Upper lobe of right lung (tissue), 1 donor: Measurements from ENCODE around the gene EXOSC7. TPM values are rescaled to one million over a fixed set of nuclear protein-coding genes. Genes with fewer than 3 reads are reported as not detected.
A peak's percentile ranks its signal among the peaks of the same experiment; 100 is the strongest.
"Not testable (repeated sequence)": the region's sequence is repeated elsewhere in the genome, so short reads cannot be mapped to it uniquely, and the experiment has no call there.

Source experiments
- ATAC-seq: fragments of 200-7000 bp; cut with Tn5 transposase; one replicate; pipeline ENCODE4 v1.9.1; 2020; ENCODE audit warnings: mild to moderate bottlenecking, moderate library complexity
- DNase-seq: peaks from one replicate; pipeline ENCODE4 v3.0.0-alpha.2; 2020
- H3K27ac ChIP-seq: fragments of 200-600 bp; one replicate; pipeline ENCODE4 v1.8.0; 2022
- H3K27me3 ChIP-seq: fragments of 200-600 bp; one replicate; pipeline ENCODE4 v1.8.0; 2022; ENCODE audit warnings: mild to moderate bottlenecking
- H3K36me3 ChIP-seq: fragments of 200-600 bp; one replicate; pipeline ENCODE4 v1.8.0; 2022
- H3K4me1 ChIP-seq: fragments of 200-600 bp; one replicate; pipeline ENCODE4 v1.8.0; 2022
- H3K4me3 ChIP-seq: fragments of 200-600 bp; one replicate; pipeline ENCODE4 v1.8.0; 2022; ENCODE audit warnings: mild to moderate bottlenecking
- H3K9me3 ChIP-seq: fragments of 200-600 bp; one replicate; pipeline ENCODE4 v1.8.0; 2022
- CTCF ChIP-seq: fragments of 200-600 bp; IDR thresholded peaks from one replicate; pipeline ENCODE4 v1.8.0; 2022; ENCODE audit warnings: antibody characterized with exemption
- intact Hi-C: fragments of 100-400 bp; cut with DNase I; formaldehyde crosslinking; loops from one replicate; pipeline ENCODE4 v1.11.0; 2022
- total RNA-seq: library from RNA; stranded (reverse); fragmentation: NEBNext Ultra II Directional; extraction: Animal tissue kit (Norgen Biotek cat#: 25700); gene quantifications from one replicate; pipeline ENCODE4 v1.2.1, GENCODE V29; 2021
- donor health status: DM: no; HTN: yes; CAD: no; lungs with severe emphysema.

The EXOSC7 gene
- total RNA-seq, 1 donor from 2014 or later: 36.2 TPM

GRCh38 chr3:44948239-44948638 is 27.8 kb upstream of the EXOSC7 start:
- ATAC-seq: no peak
- TF ChIP-seq CTCF: no peak
- Histone ChIP-seq H3K27ac (no peak overlapping the region), H3K27me3 (no peaks in the 10 kb centered on the region), H3K4me3 (no peak overlapping the region), H3K36me3 (peaks cover 20% of the 10 kb centered on the region), H3K4me1 (no peaks in the 10 kb centered on the region), H3K9me3 (no peaks in the 10 kb centered on the region)
- intact Hi-C loops: no loop called here
- no peak for DNase-seq

- H3K9me3 ChIP-seq, ATAC-seq, DNase-seq, H3K27me3 ChIP-seq, H3K27ac ChIP-seq, intact Hi-C loops, H3K4me3 ChIP-seq, H3K4me1 ChIP-seq: not testable (repeated sequence)
- H3K36me3 ChIP-seq: peaks cover 13% of the 10 kb centered on the region
Measured at GRCh38 chr3:44949770-44950169, 26.3 kb upstream of the EXOSC7 start.

GRCh38 chr3:44950275-44950734 is 25.7 kb upstream of the EXOSC7 start:
- Histone ChIP-seq H3K27ac (no peak overlapping the region), H3K9me3 (no peaks in the 10 kb centered on the region), H3K36me3 (peaks cover 8% of the 10 kb centered on the region), H3K4me1 (peaks cover 13% of the 10 kb centered on the region), H3K27me3 (no peaks in the 10 kb centered on the region), H3K4me3 (no peak overlapping the region)
- no peak for ATAC-seq
- intact Hi-C loops: no loop called here
- no peak for DNase-seq
- no peak for TF ChIP-seq CTCF

- Histone ChIP-seq H3K9me3 (no peaks in the 10 kb centered on the region), H3K27me3 (no peaks in the 10 kb centered on the region), H3K4me1 (peaks cover 28% of the 10 kb centered on the region), H3K4me3 (no peak overlapping the region), H3K27ac (no peak overlapping the region), H3K36me3 (peaks cover 12% of the 10 kb centered on the region)
- TF ChIP-seq CTCF: no peak
- DNase-seq (no peak), ATAC-seq (no peak)
- intact Hi-C loops: no loop called here
Measured at GRCh38 chr3:44952689-44953088, 23.4 kb upstream of the EXOSC7 start.

- TF ChIP-seq CTCF: no peak
- intact Hi-C loops: no loop called here
- Histone ChIP-seq H3K4me3 (no peak overlapping the region), H3K4me1 (peaks cover 42% of the 10 kb centered on the region), H3K27me3 (no peaks in the 10 kb centered on the region), H3K27ac (peak overlapping the region; percentile 74), H3K36me3 (peaks cover 28% of the 10 kb centered on the region), H3K9me3 (no peaks in the 10 kb centered on the region)
- ATAC-seq (peak; percentile 85), DNase-seq (no peak)
Measured at GRCh38 chr3:44954304-44954703, 21.7 kb upstream of the EXOSC7 start.

GRCh38 chr3:44954962-44955361 is 21.1 kb upstream of the EXOSC7 start:
- peaks cover 42% of the 10 kb centered on the region for H3K4me1 ChIP-seq
- H3K27me3 ChIP-seq: no peaks in the 10 kb centered on the region
- H3K9me3 ChIP-seq: no peaks in the 10 kb centered on the region
- intact Hi-C loops: no loop called here
- DNase-seq (peak; percentile 78), ATAC-seq (peak; percentile 82)
- no peak for TF ChIP-seq CTCF
- H3K36me3 ChIP-seq: peaks cover 28% of the 10 kb centered on the region
- H3K27ac ChIP-seq: peak overlapping the region; percentile 74
- H3K4me3 ChIP-seq: no peak overlapping the region
